Erythroblast (primary cell): ENCODE results near the gene CTIF.

Source experiments
- GATA1 ChIP-seq: IDR thresholded peaks from 2 replicates; pipeline ENCODE4 v1.6.1; 2011; ENCODE audit warnings: low read depth, mild to moderate bottlenecking, control low read depth, low read length, moderate library complexity
- POLR2A ChIP-seq: IDR thresholded peaks from 2 replicates; pipeline ENCODE4 v1.6.1; 2011; ENCODE audit warnings: mild to moderate bottlenecking, low read length

DNA sequence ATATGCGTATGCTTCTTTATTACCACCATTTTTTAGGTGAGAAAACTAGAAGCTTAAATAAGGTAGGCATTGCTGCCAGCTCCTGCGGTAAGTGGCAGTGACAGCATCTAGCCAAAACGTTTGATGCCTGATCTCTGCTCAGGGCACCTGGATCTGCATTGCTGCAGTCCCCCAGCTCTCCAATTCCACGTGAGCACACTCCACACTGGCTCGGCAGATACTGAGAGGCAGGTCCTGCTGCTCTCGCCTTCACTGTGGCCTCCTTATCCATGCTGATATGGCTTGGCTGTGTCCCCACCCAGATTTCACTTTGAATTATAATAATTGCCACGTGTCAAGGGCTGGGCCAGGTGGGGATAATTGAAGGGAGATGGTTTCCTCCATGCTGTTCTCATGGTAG, 160.9 kb downstream of the CTIF start:
- TF ChIP-seq POLR2A (no peak), GATA1 (no peak)
